CD4-positive, alpha-beta T cell (primary cell): ENCODE data around the gene NAALADL1. TPM values are rescaled to one million over a fixed set of nuclear protein-coding genes. Genes with fewer than 3 reads are reported as not detected.

Experiments
- ATAC-seq: fragments of 200-7000 bp; cut with Tn5 transposase; one replicate; pipeline ENCODE4 v1.10.0; 2022; ENCODE audit warnings: mild to moderate bottlenecking; ENCODE audit not compliant: poor library complexity
- CTCF ChIA-PET: fragments of 350-600 bp; sonication (Branson Sonifier 250); formaldehyde crosslinking; loops from one replicate; lab custom pipeline; 2021; ENCODE audit warnings: antibody characterized with exemption, inconsistent platforms; lab: Charles Lee
- POLR2A ChIA-PET: fragments of 350-600 bp; sonication (Branson Sonifier 250); formaldehyde crosslinking; loops from one replicate; lab custom pipeline; 2021; ENCODE audit warnings: antibody characterized with exemption, inconsistent platforms; lab: Charles Lee
- DNase-seq, 14 experiments: peaks; one replicate each; pipeline ENCODE4 v3.0.0-alpha.2; 2013 to 2020; ENCODE audit warnings: mixed read lengths in 2 of 14
- H3K27ac ChIP-seq, 2 donors: one replicate each; pipeline versions ENCODE4 v1.5.1 to v1.7.0; 2013; ENCODE audit warnings: low read length in 2 of 2, low read depth in 1 of 2, mild to moderate bottlenecking in 1 of 2
- H3K27me3 ChIP-seq, 2 experiments: 1 replicate in 1 of 2; 2 replicates in 1 of 2; pipeline versions ENCODE4 v1.6.1 to v1.7.0; 2013; ENCODE audit warnings: low read length in 2 of 2, control low read depth in 1 of 2, mild to moderate bottlenecking in 1 of 2, moderate library complexity in 1 of 2; ENCODE audit not compliant: insufficient read depth in 2 of 2, control insufficient read depth in 1 of 2
- H3K36me3 ChIP-seq: one replicate; pipeline ENCODE4 v1.6.1; 2013; ENCODE audit warnings: low read length, control low read depth; ENCODE audit not compliant: insufficient read depth
- H3K4me1 ChIP-seq: one replicate; pipeline ENCODE4 v1.6.1; 2013; ENCODE audit warnings: low read length, control low read depth; ENCODE audit not compliant: insufficient read depth
- H3K4me3 ChIP-seq: one replicate; pipeline ENCODE4 v1.5.1; 2013; ENCODE audit warnings: mild to moderate bottlenecking, low read length, moderate library complexity
- H3K9me3 ChIP-seq, 2 experiments: 1 replicate in 1 of 2; 2 replicates in 1 of 2; pipeline versions ENCODE4 v1.6.1 to v1.7.0; 2013; ENCODE audit warnings: low read length in 2 of 2, mild to moderate bottlenecking in 2 of 2, control low read depth in 1 of 2, moderate library complexity in 1 of 2; ENCODE audit not compliant: control insufficient read depth in 1 of 2, insufficient read depth in 1 of 2
- H3K27ac Mint-ChIP-seq: one replicate; pipeline ENCODE4 v1.8.0; 2020; ENCODE audit warnings: mixed read lengths
- H3K27me3 Mint-ChIP-seq: one replicate; pipeline ENCODE4 v1.8.0; 2021; ENCODE audit warnings: mixed read lengths
- H3K36me3 Mint-ChIP-seq: one replicate; pipeline ENCODE4 v1.8.0; 2021; ENCODE audit warnings: low read depth, mixed read lengths
- H3K4me1 Mint-ChIP-seq: one replicate; pipeline ENCODE4 v1.8.0; 2021; ENCODE audit warnings: low read depth, mixed read lengths
- H3K4me3 Mint-ChIP-seq: one replicate; pipeline ENCODE4 v1.8.0; 2020; ENCODE audit warnings: mild to moderate bottlenecking, mixed read lengths
- H3K9me3 Mint-ChIP-seq: one replicate; pipeline ENCODE4 v1.8.0; 2020; ENCODE audit warnings: mixed read lengths
- intact Hi-C, 2 experiments: fragments of 100-400 bp; cut with DNase I in 1 of 2; cut with micrococcal nuclease in 1 of 2; formaldehyde crosslinking; loops; one replicate each; pipeline versions ENCODE4 v1.15.1 to v1.9.0; 2023 to 2025; cut with DNase I, micrococcal nuclease
- total RNA-seq, 174 experiments: library from RNA in 2 of 174; stranded (reverse) in 2 of 174; gene quantifications; one replicate each; pipeline ENCODE4 v1.2.3 and lab custom pipeline; 2021 to 2026
- TF ChIP-seq, protein P1 (sequence below): fragments of 200-600 bp; IDR thresholded peaks from one replicate; pipeline ENCODE4 v1.8.0; 2022; ENCODE audit warnings: antibody characterized with exemption, mild to moderate bottlenecking

Gene NAALADL1
- total RNA-seq, 2 experiments from 2014 or later = 7.7 to 9.2 TPM

DNA sequence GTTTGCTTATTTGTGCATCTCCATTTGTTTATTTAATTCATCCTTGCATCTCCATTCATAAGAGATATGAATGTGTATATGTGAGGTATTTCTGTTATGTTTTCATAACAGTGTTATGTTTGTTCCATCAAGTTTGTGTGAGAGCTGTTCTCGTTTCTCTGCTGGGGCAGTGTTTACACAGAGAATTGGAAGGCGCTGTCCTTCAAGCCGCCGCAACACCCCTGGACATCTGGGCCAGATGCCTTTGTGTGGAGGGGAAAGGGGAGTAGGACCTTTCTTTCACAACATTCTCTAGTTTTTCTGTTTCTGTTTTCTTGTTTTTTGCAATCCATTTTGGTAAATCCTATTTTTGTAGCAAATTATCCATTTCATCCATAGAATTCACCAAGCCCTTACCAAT, 46.3 kb upstream of the NAALADL1 start:
- TF ChIP-seq, protein P1, sequence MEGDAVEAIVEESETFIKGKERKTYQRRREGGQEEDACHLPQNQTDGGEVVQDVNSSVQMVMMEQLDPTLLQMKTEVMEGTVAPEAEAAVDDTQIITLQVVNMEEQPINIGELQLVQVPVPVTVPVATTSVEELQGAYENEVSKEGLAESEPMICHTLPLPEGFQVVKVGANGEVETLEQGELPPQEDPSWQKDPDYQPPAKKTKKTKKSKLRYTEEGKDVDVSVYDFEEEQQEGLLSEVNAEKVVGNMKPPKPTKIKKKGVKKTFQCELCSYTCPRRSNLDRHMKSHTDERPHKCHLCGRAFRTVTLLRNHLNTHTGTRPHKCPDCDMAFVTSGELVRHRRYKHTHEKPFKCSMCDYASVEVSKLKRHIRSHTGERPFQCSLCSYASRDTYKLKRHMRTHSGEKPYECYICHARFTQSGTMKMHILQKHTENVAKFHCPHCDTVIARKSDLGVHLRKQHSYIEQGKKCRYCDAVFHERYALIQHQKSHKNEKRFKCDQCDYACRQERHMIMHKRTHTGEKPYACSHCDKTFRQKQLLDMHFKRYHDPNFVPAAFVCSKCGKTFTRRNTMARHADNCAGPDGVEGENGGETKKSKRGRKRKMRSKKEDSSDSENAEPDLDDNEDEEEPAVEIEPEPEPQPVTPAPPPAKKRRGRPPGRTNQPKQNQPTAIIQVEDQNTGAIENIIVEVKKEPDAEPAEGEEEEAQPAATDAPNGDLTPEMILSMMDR = no peak
- H3K36me3 Mint-ChIP-seq = peaks cover 64% of the 10 kb centered on the region

GRCh38 chr11:65103476-65103875, 45.1 kb upstream of the NAALADL1 start:
- Mint-ChIP-seq H3K27me3 (no peaks in the 10 kb centered on the region), H3K9me3 (no peaks in the 10 kb centered on the region), H3K36me3 (peaks cover 68% of the 10 kb centered on the region), H3K27ac (no peak overlapping the region), H3K4me3 (no peak overlapping the region), H3K4me1 (peaks cover 10% of the 10 kb centered on the region)
- H3K4me3 ChIP-seq = no peak overlapping the region
- H3K4me1 ChIP-seq = no peaks in the 10 kb centered on the region
- H3K27me3 ChIP-seq = no peaks in the 10 kb centered on the region
- peaks cover 48% of the 10 kb centered on the region for H3K36me3 ChIP-seq
- ChIA-PET POLR2A (interaction anchor here (1.3 to 1.6 kb wide), 2 partner anchors 14 to 19 kb away, joined by 4 to 5 read pairs; partner anchors contain the start of genes FAU, MRPL49 and ZNHIT2), CTCF (interaction anchor here (1.3 kb wide), 1 partner anchor 14 kb away, joined by 3 read pairs; the partner anchor contains the start of gene ZNHIT2)
- no peaks in the 10 kb centered on the region for H3K9me3 ChIP-seq
- TF ChIP-seq, protein P1 = no peak
- intact Hi-C loops = no loop called here
- no peak overlapping the region for H3K27ac ChIP-seq
- ATAC-seq (no peak), DNase-seq (no peak)

More for the DNA sequence above, 46.3 kb upstream of the NAALADL1 start:
- intact Hi-C loops = no loop called here
- peaks cover 51% of the 10 kb centered on the region for H3K36me3 ChIP-seq
- no peaks in the 10 kb centered on the region for H3K9me3 ChIP-seq
- H3K4me3 Mint-ChIP-seq = no peak overlapping the region
- no peaks in the 10 kb centered on the region for H3K4me1 ChIP-seq
- ChIA-PET CTCF (no interaction called here), POLR2A (interaction anchor here (1.3 to 1.6 kb wide), 2 partner anchors 13 to 17 kb away, joined by 4 to 5 read pairs; partner anchors contain the start of genes FAU, MRPL49 and ZNHIT2)
- H3K27ac ChIP-seq = no peak overlapping the region
- no peak for ATAC-seq
- H3K9me3 Mint-ChIP-seq = no peaks in the 10 kb centered on the region
- DNase-seq = no peak
- H3K27me3 Mint-ChIP-seq = no peaks in the 10 kb centered on the region
- H3K27ac Mint-ChIP-seq = no peak overlapping the region
- H3K4me1 Mint-ChIP-seq = peaks cover 3% of the 10 kb centered on the region
- no peak overlapping the region for H3K4me3 ChIP-seq
- H3K27me3 ChIP-seq = no peaks in the 10 kb centered on the region

GRCh38 chr11:65102142-65103095, 44.1 kb upstream of the NAALADL1 start:
- Mint-ChIP-seq H3K9me3 (no peaks in the 10 kb centered on the region), H3K4me3 (no peak overlapping the region), H3K27ac (no peak overlapping the region), H3K36me3 (peaks cover 73% of the 10 kb centered on the region), H3K4me1 (peaks cover 15% of the 10 kb centered on the region), H3K27me3 (no peaks in the 10 kb centered on the region)
- no peaks in the 10 kb centered on the region for H3K27me3 ChIP-seq
- ChIA-PET POLR2A (interaction anchor here (0.8 to 0.9 kb wide), 2 partner anchors 10 to 20 kb away, joined by 3 read pairs; partner anchors contain the start of genes FAU and MRPL49), CTCF (interaction anchor here (0.9 to 6.6 kb wide), 3 partner anchors 9 to 15 kb away, joined by 3 to 58 read pairs (median 3); partner anchors contain the start of genes TM7SF2 and ZNHIT2)
- ATAC-seq = no peak
- H3K4me1 ChIP-seq = peaks cover 7% of the 10 kb centered on the region
- H3K27ac ChIP-seq = no peak overlapping the region
- intact Hi-C loops = no loop called here
- no peak overlapping the region for H3K4me3 ChIP-seq
- H3K9me3 ChIP-seq = no peaks in the 10 kb centered on the region
- DNase-seq = no peak
- TF ChIP-seq, protein P1 = no peak
- peaks cover 46% of the 10 kb centered on the region for H3K36me3 ChIP-seq
